Tibial artery (tissue), 4 donors: Measurements from ENCODE around the gene F2RL2.

Source experiments
- DNase-seq, 2 donors: peaks; one replicate each; pipeline ENCODE4 v3.0.0-alpha.2; 2019
- H3K27ac ChIP-seq, 2 donors: fragments of 200-600 bp; sonication (generic) in 1 of 2; 1 replicate in 1 of 2; 2 replicates in 1 of 2; pipeline ENCODE4 v1.5.1; 2018 to 2019; ENCODE audit warnings: mild to moderate bottlenecking in 1 of 2
- H3K27me3 ChIP-seq, 2 donors: fragments of 200-600 bp; sonication (generic) in 1 of 2; one replicate each; pipeline versions ENCODE4 v1.5.1 to v1.6.0; 2016 to 2019
- H3K36me3 ChIP-seq, 3 donors: fragments of 200-600 bp; sonication (generic) in 2 of 3; one replicate each; pipeline ENCODE4 v1.5.1; 2016 to 2019; ENCODE audit warnings: mild to moderate bottlenecking in 2 of 3
- H3K4me1 ChIP-seq, 4 donors: fragments of 200-600 bp; sonication (generic) in 2 of 4; 1 replicate in 3 of 4; 2 replicates in 1 of 4; pipeline ENCODE4 v1.5.1; 2016 to 2019
- H3K4me3 ChIP-seq, 2 donors: fragments of 200-600 bp; sonication (generic) in 1 of 2; 1 replicate in 1 of 2; 2 replicates in 1 of 2; pipeline ENCODE4 v1.5.1; 2018 to 2019; ENCODE audit warnings: mild to moderate bottlenecking in 2 of 2
- H3K9me3 ChIP-seq, 3 donors: fragments of 200-600 bp; sonication (generic) in 1 of 3; one replicate each; pipeline ENCODE4 v1.5.1; 2016 to 2019
- intact Hi-C: fragments of 100-400 bp; cut with DNase I; formaldehyde crosslinking; loops from one replicate; pipeline ENCODE4 v1.15.0; 2023; ENCODE audit warnings: low total_unique reads
- TF ChIP-seq, protein P1 (sequence below), 2 experiments: fragments of 200-600 bp in 1 of 2; fragments of 450-650 bp in 1 of 2; IDR thresholded peaks; one replicate each; pipeline ENCODE4 v1.5.1; 2017 to 2019; ENCODE audit warnings: antibody characterized with exemption in 2 of 2, mild to moderate bottlenecking in 1 of 2, moderate library complexity in 1 of 2

F2RL2 gene

DNA sequence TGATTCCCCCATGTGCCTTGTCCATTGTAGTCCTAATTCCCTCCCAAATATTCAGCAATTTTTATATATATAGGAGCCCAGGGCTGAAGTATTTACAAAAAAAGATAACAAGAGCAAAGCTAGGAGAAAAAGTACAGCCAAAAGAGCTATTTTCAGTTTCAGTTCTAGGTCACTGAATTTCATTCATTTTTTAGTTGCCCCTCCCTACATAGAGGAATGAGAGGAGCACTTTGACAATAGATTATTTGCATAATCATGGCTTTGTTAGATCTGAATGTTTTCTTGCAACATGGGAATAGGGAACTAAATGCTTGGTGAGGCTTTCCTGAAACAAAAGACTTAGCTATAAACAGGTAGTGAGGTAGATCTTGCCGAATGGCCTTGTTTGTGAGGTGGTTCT, 15.3 kb upstream of the F2RL2 start:
- H3K4me1 ChIP-seq: no peaks in the 10 kb centered on the region
- no peak overlapping the region for H3K4me3 ChIP-seq
- DNase-seq: no peak
- intact Hi-C loops: no loop called here
- TF ChIP-seq, protein P1, sequence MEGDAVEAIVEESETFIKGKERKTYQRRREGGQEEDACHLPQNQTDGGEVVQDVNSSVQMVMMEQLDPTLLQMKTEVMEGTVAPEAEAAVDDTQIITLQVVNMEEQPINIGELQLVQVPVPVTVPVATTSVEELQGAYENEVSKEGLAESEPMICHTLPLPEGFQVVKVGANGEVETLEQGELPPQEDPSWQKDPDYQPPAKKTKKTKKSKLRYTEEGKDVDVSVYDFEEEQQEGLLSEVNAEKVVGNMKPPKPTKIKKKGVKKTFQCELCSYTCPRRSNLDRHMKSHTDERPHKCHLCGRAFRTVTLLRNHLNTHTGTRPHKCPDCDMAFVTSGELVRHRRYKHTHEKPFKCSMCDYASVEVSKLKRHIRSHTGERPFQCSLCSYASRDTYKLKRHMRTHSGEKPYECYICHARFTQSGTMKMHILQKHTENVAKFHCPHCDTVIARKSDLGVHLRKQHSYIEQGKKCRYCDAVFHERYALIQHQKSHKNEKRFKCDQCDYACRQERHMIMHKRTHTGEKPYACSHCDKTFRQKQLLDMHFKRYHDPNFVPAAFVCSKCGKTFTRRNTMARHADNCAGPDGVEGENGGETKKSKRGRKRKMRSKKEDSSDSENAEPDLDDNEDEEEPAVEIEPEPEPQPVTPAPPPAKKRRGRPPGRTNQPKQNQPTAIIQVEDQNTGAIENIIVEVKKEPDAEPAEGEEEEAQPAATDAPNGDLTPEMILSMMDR (IDR thresholded peaks at IDR 0.05): no peak
- H3K36me3 ChIP-seq: no peaks in the 10 kb centered on the region
- H3K9me3 ChIP-seq: no peaks in the 10 kb centered on the region
- H3K27me3 ChIP-seq: no peaks in the 10 kb centered on the region
- H3K27ac ChIP-seq: no peak overlapping the region

- H3K36me3 ChIP-seq: no peaks in the 10 kb centered on the region
- intact Hi-C loops: no loop called here
- TF ChIP-seq, protein P1 (IDR thresholded peaks at IDR 0.05): no peak
- no peaks in the 10 kb centered on the region for H3K9me3 ChIP-seq
- H3K4me1 ChIP-seq: no peaks in the 10 kb centered on the region
- H3K4me3 ChIP-seq: no peak overlapping the region
- no peak for DNase-seq
- no peak overlapping the region for H3K27ac ChIP-seq
- H3K27me3 ChIP-seq: no peaks in the 10 kb centered on the region
These were observed 14.3 kb upstream of the F2RL2 start for GRCh38 chr5:76637490-76637889.

DNA sequence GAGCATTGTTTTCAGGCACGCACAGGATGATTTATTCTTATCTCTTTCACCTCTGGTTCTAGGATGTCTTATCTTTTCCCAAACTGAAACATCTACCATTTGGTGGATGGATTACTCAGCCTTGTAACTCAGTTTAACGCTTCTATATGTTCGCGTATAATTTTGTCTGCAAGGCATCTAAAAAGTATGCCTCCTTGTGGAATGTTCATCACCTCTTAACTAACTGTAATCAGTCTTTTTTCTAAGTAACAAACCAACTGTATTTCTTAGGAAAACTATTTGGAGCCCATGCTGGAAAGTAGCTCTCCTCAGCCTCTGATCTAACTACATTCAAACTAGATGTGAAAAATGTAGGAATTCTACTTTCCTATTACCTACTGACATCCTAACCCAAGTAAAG, 11.5 kb upstream of the F2RL2 start:
- no peaks in the 10 kb centered on the region for H3K36me3 ChIP-seq
- no peak for DNase-seq
- H3K4me3 ChIP-seq: no peak overlapping the region
- TF ChIP-seq, protein P1 (IDR thresholded peaks at IDR 0.05): no peak
- intact Hi-C loops: no loop called here
- H3K4me1 ChIP-seq: no peaks in the 10 kb centered on the region
- no peak overlapping the region for H3K27ac ChIP-seq
- no peaks in the 10 kb centered on the region for H3K27me3 ChIP-seq
- no peaks in the 10 kb centered on the region for H3K9me3 ChIP-seq

- no peaks in the 10 kb centered on the region for H3K9me3 ChIP-seq
- no peaks in the 10 kb centered on the region for H3K27me3 ChIP-seq
- intact Hi-C loops: no loop called here
- no peak overlapping the region for H3K4me3 ChIP-seq
- H3K27ac ChIP-seq: no peak overlapping the region
- no peaks in the 10 kb centered on the region for H3K36me3 ChIP-seq
- TF ChIP-seq, protein P1 (IDR thresholded peaks at IDR 0.05): no peak
- no peak for DNase-seq
- no peaks in the 10 kb centered on the region for H3K4me1 ChIP-seq
These were observed 3.5 kb upstream of the F2RL2 start for GRCh38 chr5:76626738-76627137.

- Histone ChIP-seq H3K27ac (no peak overlapping the region), H3K4me3 (no peak overlapping the region), H3K4me1 (no peaks in the 10 kb centered on the region), H3K9me3 (no peaks in the 10 kb centered on the region), H3K27me3 (no peaks in the 10 kb centered on the region), H3K36me3 (no peaks in the 10 kb centered on the region)
- TF ChIP-seq, protein P1 (IDR thresholded peaks at IDR 0.05): no peak
- DNase-seq: no peak
- intact Hi-C loops: no loop called here
These were observed 2.0 kb upstream of the F2RL2 start for GRCh38 chr5:76625087-76625815.

DNA sequence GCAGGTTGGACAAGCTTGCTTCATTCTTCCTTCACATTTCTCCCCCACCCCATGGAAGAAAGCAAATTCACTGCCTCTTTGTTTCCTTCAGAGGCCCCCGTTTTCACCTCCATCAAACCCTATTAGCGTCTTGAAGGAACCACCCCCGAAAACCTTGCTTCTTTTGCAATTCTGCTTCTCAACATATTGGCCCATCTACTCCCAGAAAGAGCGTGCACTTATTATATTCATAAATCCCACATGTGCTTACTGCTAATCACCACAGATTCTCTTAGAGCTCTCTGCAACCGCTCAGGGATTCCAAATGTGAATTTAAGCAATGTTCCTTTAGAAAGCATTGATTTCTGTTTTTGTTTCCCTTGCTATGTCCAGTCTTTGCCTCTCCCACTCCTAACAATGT, 1.1 kb downstream of the F2RL2 start:
- H3K4me1 ChIP-seq: no peaks in the 10 kb centered on the region
- DNase-seq: no peak
- H3K27ac ChIP-seq: no peak overlapping the region
- no peaks in the 10 kb centered on the region for H3K27me3 ChIP-seq
- TF ChIP-seq, protein P1 (IDR thresholded peaks at IDR 0.05): no peak
- no peaks in the 10 kb centered on the region for H3K9me3 ChIP-seq
- intact Hi-C loops: no loop called here
- no peak overlapping the region for H3K4me3 ChIP-seq
- H3K36me3 ChIP-seq: no peaks in the 10 kb centered on the region
